ENCODE data around the gene SOWAHD. TPM values are rescaled to one million over a fixed set of nuclear protein-coding genes. Genes with fewer than 3 reads are reported as not detected.

SOWAHD gene
- total RNA-seq, 1 experiment from 2014 or later, result 2.3 TPM

- Histone ChIP-seq H3K9me3 (ENCODE audit: low read length) (no peaks in the 10 kb centered on the region), H3K27me3 (ENCODE audit: low read length) (no peaks in the 10 kb centered on the region), H4K20me1 (ENCODE audit: low read length) (no peaks in the 10 kb centered on the region), H3K27ac (ENCODE audit: low read length) (no peak overlapping the region), H3K36me3 (ENCODE audit: low read depth, low read length) (no peaks in the 10 kb centered on the region), H2AFZ (ENCODE audit: low read length) (no peak overlapping the region), H3F3A (ENCODE audit: low read length, unreplicated experiment) (no peaks in the 10 kb centered on the region), H3K4me3 (ENCODE audit: low read length) (no peak overlapping the region), H3K9me2 (replicated peaks; ENCODE audit: low read length) (no peaks in the 10 kb centered on the region), H3K4me2 (ENCODE audit: low read length) (no peak overlapping the region), H3K79me2 (ENCODE audit: low read length) (no peaks in the 10 kb centered on the region), H3K9ac (ENCODE audit: low read length) (no peak overlapping the region), H3K4me1 (ENCODE audit: insufficient read depth, low read length) (no peaks in the 10 kb centered on the region)
- DNase-seq, result peak; percentile 74
- CTCF ChIA-PET, result interaction anchor here (0.6 to 1.2 kb wide), 4 partner anchors 35 to 217 kb away, joined by 3 to 7 read pairs (median 4); no protein-coding TSS in a partner anchor
- peak; percentile 68 for ATAC-seq
- POLR2A ChIA-PET (ENCODE audit: unreplicated experiment), result no interaction called here
- intact Hi-C loops (cut with micrococcal nuclease), result loop anchor here (1.0 to 2.0 kb wide), 4 partner anchors 31 to 213 kb away; partner anchors contain the start of gene SEPTIN6
- TF ChIP-seq CTCF (conservative IDR thresholded peaks at IDR 0.05; ENCODE audit: low read depth, low read length) (peak; percentile 66), EZH2 (IDR thresholded peaks at IDR 0.05; ENCODE audit: low read length, unreplicated experiment) (no peak)
- BruUV-seq (replicated peaks), result no TSS peak
Measured at GRCh38 chrX:119729408-119730201, 28.8 kb upstream of the SOWAHD start.

- ATAC-seq (no peak), DNase-seq (no peak)
- no peak overlapping the region for H3K27ac ChIP-seq (ENCODE audit: low read length)
- H3K9me2 ChIP-seq (replicated peaks; ENCODE audit: low read length), result no peaks in the 10 kb centered on the region
- H4K20me1 ChIP-seq (ENCODE audit: low read length), result no peaks in the 10 kb centered on the region
- H3K4me2 ChIP-seq (ENCODE audit: low read length), result no peak overlapping the region
- H3K9me3 ChIP-seq (ENCODE audit: low read length), result no peaks in the 10 kb centered on the region
- no peaks in the 10 kb centered on the region for H3K4me1 ChIP-seq (ENCODE audit: insufficient read depth, low read length)
- H3K27me3 ChIP-seq (ENCODE audit: low read length), result no peaks in the 10 kb centered on the region
- TF ChIP-seq EZH2phosphoT487 (IDR thresholded peaks at IDR 0.05; ENCODE audit: borderline replicate concordance, low read length) (no peak), EZH2 (IDR thresholded peaks at IDR 0.05; ENCODE audit: low read length, unreplicated experiment) (no peak), CTCF (conservative IDR thresholded peaks at IDR 0.05; ENCODE audit: low read depth, low read length) (no peak)
- H3F3A ChIP-seq (ENCODE audit: low read length, unreplicated experiment), result no peaks in the 10 kb centered on the region
- intact Hi-C loops (cut with micrococcal nuclease), result no loop called here
- H3K79me2 ChIP-seq (ENCODE audit: low read length), result no peaks in the 10 kb centered on the region
- ChIA-PET POLR2A (ENCODE audit: unreplicated experiment) (no interaction called here), CTCF (no interaction called here)
- H3K9ac ChIP-seq (ENCODE audit: low read length), result no peak overlapping the region
- no peaks in the 10 kb centered on the region for H3K36me3 ChIP-seq (ENCODE audit: low read depth, low read length)
- BruUV-seq (replicated peaks), result no TSS peak
- H2AFZ ChIP-seq (ENCODE audit: low read length), result no peak overlapping the region
- no peak overlapping the region for H3K4me3 ChIP-seq (ENCODE audit: low read length)
Measured at GRCh38 chrX:119734897-119735339, 23.5 kb upstream of the SOWAHD start.

GRCh38 chrX:119735467-119735866 is 22.9 kb upstream of the SOWAHD start:
- Histone ChIP-seq H3K9ac (ENCODE audit: low read length) (no peak overlapping the region), H3F3A (ENCODE audit: low read length, unreplicated experiment) (no peaks in the 10 kb centered on the region), H3K79me2 (ENCODE audit: low read length) (no peaks in the 10 kb centered on the region), H3K4me1 (ENCODE audit: insufficient read depth, low read length) (no peaks in the 10 kb centered on the region), H3K36me3 (ENCODE audit: low read depth, low read length) (no peaks in the 10 kb centered on the region), H3K4me2 (ENCODE audit: low read length) (no peak overlapping the region), H4K20me1 (ENCODE audit: low read length) (no peaks in the 10 kb centered on the region), H3K9me2 (replicated peaks; ENCODE audit: low read length) (no peaks in the 10 kb centered on the region), H3K9me3 (ENCODE audit: low read length) (no peaks in the 10 kb centered on the region), H3K27me3 (ENCODE audit: low read length) (no peaks in the 10 kb centered on the region), H3K27ac (ENCODE audit: low read length) (no peak overlapping the region), H3K4me3 (ENCODE audit: low read length) (no peak overlapping the region), H2AFZ (ENCODE audit: low read length) (no peak overlapping the region)
- ChIA-PET CTCF (no interaction called here), POLR2A (ENCODE audit: unreplicated experiment) (no interaction called here)
- TF ChIP-seq EZH2phosphoT487 (IDR thresholded peaks at IDR 0.05; ENCODE audit: borderline replicate concordance, low read length) (no peak), EZH2 (IDR thresholded peaks at IDR 0.05; ENCODE audit: low read length, unreplicated experiment) (no peak), CTCF (conservative IDR thresholded peaks at IDR 0.05; ENCODE audit: low read depth, low read length) (no peak)
- no TSS peak for BruUV-seq (replicated peaks)
- ATAC-seq (no peak), DNase-seq (no peak)
- intact Hi-C loops (cut with micrococcal nuclease), result no loop called here
